KBM-7 (cell line): ENCODE data around the gene SIRPA.
A peak's percentile ranks its signal among the peaks of the same experiment; 100 is the strongest.

ENCODE experiments used
- DNase-seq: peaks from one replicate; pipeline ENCODE4 v3.0.0-alpha.2; 2015
- in situ Hi-C: fragments of 300-500 bp; cut with MboI; formaldehyde crosslinking; loops from 2 replicates; pipeline ENCODE4 v1.14.3; 2020; ENCODE audit warnings: low sequenced_read_pairs, low pct_unique_long_range_greater_than_20kb, mixed read lengths

The SIRPA gene

DNA sequence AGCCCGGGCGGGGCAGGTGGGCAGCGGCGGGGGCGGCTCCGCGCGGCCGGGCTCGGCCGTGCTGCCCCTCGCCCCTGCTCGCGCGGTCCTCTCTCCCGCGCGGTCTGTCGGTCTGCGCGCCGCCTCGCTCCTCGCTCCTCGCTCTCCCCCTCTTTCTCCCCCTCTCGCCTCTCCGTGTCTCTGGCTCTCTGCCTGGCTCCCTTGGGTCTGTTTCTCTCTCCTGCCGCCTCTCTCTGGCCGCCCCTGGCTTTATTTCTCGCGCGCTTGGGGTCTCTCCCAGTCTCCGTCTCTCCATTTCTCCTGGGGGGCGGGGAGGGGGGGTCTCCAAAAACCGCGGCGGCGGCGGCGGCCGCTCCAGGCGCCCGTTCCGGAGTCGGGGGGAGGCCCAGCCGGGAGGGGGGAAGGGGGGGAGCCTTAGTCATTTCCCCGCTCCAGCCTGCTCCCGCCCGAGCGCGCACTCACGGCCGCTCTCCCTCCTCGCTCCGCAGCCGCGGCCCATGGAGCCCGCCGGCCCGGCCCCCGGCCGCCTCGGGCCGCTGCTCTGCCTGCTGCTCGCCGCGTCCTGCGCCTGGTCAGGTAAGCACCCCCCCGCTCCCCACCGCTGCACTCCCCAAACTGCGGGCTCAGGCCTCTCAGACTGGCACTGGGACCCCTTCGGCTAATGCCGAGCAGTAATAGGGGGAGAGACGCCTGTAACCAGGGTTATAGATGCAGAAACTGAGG, at the start of gene SIRPA:
SIRPA (plus strand) TSS at position 457 of the 723 bp plus-strand sequence; CDS start at position 498, 41 bp downstream.
- in situ Hi-C loops: no loop called here
- DNase-seq: peak; percentile 60

DNA sequence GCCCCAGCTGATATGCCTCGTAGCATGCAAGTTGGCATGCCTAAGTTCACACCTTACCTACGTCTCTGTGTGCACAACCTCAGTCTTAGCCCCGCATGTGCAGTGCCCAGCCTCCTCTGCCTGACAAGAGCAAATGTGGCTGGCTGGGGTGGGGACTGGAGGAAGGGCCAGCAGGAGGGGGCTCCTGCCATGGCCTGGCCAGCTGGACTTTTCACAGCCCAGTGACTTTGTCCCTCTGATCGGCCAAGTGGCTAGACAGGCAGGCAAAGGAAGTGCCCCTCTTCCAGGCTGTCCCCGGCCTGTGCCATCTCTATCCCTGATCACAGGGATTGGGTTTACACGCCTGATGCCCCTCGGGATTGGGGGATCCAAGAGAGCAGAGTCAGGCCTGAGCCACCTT, 49.5 kb upstream of the SIRPA start:
- DNase-seq: no peak
- in situ Hi-C loops: no loop called here

DNA sequence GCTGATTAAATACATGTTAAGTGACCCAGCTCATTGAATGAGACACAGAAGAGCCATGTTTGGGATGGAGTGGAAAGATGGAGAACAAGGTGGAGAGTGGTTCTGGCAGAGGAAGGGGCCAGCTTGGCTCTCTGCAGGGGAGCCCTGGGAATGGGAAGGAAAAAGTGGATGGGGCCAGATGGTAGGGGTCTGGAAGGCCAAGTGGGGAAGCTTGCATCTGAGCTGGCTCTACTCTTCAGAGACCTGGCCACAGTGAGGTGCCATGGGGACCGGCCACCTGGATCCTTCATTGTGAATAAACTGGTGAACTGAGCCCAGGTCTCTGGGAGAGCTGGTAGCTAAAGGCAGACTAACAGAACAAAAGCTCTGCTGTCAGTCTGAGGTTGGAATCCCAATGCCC, 48.9 kb upstream of the SIRPA start:
- no peak for DNase-seq
- in situ Hi-C loops: no loop called here

DNA sequence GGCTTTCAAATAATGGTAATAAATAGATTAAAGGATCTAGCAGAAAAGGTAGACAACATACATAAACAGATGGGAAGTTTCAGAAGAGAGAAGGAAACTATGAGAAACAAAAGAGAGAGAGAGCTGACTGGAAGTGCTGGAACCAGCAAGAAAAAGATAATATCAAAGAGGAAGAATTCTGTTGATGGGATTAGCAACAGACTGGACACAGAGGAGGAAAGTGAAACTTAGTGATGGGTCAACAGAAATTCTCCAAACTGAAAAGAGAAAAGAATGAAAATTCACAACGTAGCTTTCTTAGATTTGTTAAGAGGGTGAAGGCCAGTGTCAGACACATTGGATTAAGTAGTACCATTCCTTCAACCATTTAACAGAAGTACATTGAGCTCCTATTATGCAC, 48.3 kb upstream of the SIRPA start:
- DNase-seq: no peak
- in situ Hi-C loops: no loop called here

DNA sequence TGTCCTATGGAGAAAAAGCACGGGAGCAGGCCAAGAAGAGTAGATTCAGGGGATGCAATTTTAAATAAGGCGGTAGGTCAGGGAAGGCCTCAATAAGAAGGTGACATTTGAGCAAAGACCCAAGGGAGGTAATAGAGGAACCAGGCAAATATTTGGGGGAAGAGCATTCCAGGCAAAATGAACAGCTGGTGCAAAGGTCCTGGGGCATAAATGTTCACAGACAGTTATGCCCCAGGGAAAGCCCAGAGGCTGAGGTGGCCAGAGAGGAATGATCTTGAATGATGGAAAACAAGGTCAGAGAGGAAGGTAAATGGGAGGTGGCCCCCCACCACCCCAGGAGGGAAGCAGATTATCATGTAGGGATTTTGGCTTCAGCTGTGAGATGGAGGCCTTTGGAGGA, 47.4 kb upstream of the SIRPA start:
- no peak for DNase-seq
- in situ Hi-C loops: no loop called here

DNA sequence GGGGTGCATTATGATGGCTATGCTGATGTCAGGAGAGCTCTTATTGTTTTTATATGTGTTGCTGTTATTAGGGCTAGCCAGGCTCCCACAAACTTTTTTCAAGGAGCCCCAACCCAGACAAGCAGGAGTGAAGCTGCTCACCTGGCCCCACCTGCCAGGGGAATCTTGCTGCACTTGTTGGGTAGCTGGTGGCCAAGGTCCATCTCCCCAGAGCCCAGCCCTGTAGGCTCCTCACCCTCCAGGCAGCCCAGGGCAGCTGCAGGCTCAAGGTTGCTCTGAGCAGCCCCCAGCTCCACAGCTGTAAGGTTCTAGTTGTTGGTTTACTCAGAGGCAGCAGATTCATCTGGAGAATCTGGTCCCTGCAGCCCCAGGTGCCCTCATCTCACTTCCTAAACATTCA, 46.8 kb upstream of the SIRPA start:
- in situ Hi-C loops: no loop called here
- DNase-seq: no peak

DNA sequence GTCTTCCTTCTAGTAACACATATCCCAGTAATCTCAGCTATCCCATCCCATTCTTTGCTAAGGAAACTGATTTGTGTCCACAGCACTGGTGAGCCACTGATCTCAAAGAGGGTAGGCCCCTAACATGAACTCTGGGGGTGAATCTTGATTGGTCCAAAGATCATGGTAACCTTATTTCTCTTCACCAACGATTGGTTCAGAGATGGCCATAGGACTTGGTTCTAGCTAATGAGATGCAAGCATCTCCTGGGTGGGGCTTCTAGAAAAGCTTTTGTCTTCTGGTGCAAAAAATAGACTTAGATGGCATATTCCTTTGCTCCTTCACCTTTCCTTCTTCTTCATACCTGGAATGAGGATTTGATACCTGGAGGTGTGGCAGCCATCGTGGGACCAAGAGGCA, 43.8 kb upstream of the SIRPA start:
- in situ Hi-C loops: no loop called here
- DNase-seq: no peak

DNA sequence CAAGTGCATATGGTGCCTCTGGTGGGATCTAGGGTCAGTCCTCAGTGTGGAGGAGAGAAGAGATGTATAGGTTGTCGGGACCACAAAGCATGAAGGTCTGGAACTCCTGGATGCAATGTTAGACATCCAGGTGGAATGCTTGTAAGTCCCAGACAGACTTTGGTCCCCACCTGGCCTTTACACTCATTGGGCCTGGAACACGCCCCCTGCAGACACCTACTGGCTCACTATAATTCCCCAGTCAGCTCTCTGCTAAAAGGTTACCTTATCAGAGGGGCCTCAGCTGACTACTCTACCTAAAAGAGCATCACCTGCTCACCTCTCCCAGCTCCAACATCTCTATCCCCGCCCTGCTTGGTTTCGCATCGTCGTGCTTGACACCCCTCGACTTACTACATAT, 41.7 kb upstream of the SIRPA start:
- no peak for DNase-seq
- in situ Hi-C loops: no loop called here

DNA sequence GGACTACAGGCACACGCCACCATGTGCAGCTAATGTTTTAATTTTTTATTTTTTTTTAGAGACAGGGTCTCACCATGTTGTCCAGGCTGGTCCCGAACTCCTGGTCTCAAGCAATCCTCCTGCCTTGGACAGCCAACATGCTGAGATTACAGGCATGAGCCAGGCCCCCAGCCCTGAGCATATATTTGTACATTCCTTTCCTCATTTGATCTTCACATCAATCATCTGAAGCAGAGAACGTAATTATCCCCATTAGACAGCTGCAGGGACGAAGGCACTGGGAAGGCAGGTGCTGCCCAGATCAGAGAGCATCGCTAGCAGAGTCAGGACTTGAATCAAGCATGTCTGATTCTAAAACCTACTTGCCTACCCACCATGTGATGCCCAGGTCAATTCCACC, 41.0 kb upstream of the SIRPA start:
- no peak for DNase-seq
- in situ Hi-C loops: no loop called here

DNA sequence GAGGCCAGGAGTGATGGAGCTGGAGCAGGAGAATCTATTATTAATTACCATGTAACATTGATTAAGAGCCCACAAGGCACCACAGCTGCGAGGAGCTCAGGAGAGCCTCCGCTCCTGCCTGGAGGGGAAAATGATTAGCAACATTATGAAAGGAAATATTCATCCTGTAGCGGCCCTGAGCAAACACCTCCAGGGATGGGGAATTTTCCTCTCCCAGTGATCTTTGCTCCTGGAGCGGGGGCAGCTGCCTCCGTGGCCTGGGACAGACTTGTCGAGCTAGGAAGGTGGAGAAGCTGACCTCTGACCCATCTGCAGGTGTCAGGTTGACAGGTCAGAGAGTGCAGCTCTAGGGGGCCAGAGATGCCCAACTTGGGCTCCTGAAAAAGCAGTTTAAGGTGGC, 40.1 kb upstream of the SIRPA start:
- no peak for DNase-seq
- in situ Hi-C loops: no loop called here

DNA sequence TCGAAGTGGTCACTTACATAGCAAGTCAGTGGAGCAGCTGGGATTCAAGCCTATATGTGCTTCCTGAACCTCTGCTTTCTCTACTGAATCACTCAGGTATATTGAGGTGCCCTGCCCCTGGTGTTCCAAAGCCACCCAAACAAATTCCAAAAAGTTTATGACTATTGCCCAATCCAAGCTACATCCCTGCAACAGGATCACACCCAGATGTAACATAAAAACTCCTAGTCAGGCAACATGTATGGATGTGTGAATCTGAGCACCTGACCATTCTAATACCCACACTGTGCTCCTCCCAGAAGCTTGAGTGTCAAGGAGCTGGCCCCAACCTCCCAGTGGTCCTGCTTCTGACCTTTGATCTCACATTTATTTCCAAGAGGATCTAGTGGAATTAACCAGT, 39.5 kb upstream of the SIRPA start:
- DNase-seq: no peak
- in situ Hi-C loops: no loop called here

DNA sequence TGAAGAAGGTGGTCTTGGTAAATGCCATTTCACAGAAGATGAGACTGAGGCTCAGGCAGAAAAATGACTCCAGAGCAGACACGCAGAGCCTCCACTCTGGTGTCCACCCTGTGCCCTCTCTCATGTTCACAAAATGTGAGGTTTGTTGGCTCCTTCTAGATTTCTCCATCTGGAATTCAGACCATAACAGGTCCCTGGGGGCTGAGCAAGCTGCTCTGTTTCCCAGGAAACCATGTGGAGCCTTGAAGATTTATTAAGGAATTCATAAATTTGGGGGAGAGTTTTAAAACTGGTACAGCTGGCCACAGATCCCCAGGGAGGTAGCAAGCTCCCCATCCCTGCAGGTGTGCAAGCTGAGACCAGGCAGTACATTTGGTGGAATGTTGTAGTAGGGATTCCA, 38.8 kb upstream of the SIRPA start:
- no peak for DNase-seq
- in situ Hi-C loops: no loop called here

DNA sequence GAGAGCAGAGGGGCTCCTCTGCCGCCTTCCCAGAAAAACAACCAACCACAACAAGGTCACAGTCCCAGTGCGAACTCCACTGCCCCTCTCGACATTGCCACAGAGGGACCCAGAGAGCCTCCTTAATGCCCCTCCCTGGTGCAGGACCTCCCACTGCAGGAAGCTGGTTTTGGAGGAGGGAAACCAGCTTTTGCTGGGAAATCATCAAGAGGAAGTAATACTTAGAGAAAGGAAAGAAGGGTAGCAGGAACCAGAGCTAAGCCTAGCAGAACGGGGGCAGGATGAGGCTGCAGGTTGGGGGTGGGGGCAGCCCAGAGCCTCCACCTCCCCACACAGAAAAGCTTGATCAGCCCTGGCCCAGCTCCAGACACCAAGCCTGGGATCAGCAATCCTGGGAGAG, 37.7 kb upstream of the SIRPA start:
- in situ Hi-C loops: no loop called here
- DNase-seq: peak; percentile 54

DNA sequence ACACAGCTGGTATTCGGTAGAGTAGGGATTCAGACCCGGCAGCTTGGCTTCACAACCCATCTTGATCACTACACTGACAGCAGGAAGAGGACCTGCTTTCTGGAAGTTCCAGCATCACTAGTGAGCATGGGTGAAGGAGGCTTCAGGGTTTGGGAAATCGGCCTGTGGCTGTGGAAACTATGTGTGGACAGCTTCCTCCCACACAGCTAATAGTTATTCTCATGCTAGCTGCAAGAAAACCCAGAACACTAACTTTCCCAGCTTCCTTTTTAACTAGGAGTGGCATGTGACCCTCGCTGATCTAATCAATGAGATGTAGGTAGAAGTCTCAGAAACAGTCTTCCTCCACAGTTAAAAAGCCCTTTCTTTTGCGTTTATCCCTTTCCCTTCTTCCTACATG, 36.3 kb upstream of the SIRPA start:
- in situ Hi-C loops: no loop called here
- DNase-seq: no peak

DNA sequence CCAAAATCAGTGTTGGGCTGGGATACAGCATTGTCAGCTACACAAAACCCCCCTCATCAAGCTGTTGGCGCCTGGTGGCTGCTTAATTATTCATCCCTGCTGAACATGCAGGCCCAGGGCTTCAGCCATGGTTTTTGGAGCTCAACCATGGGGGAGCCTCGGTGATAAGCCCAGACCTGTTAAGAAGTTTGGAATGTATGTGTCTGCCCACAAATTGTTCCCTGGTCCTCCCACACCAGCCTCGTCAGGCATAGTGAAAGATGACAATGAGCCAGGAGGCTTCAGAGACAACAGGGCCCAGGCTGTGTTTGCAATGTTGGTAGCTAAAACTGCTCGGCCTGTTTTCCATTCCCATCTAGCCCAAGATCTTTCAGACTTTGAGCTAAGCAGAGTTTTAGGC, 34.8 kb upstream of the SIRPA start:
- no peak for DNase-seq
- in situ Hi-C loops: no loop called here

DNA sequence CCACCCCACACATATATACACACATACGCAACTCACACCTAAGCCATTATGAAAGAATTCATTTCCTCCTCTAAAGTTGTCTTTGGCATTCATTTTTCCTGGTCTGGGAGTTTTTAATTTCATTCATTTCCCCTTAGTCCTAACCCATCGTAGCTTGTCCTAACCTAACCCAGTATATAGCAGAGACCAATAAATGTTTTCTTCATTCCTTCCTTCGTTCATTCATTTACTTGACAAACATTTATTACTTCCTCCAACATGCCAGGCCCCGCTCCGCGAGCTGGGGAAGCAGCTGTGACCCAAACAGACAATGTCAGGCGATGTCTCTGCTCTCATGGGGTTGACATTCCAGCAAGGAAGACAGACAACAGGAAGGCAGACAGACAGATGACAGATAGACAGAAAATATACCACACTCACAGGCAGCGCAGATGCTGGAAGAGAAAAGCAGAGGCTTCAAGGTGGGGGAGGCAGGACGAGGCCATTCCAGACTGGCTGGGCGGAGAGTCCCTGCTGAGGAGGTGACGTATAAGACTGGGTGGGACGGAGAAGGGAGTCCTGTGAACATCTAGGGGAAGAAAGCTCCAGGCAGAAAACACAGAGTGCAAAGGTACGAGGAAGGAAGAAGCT, 33.7 kb upstream of the SIRPA start:
- in situ Hi-C loops: no loop called here
- DNase-seq: peak; percentile 44

DNA sequence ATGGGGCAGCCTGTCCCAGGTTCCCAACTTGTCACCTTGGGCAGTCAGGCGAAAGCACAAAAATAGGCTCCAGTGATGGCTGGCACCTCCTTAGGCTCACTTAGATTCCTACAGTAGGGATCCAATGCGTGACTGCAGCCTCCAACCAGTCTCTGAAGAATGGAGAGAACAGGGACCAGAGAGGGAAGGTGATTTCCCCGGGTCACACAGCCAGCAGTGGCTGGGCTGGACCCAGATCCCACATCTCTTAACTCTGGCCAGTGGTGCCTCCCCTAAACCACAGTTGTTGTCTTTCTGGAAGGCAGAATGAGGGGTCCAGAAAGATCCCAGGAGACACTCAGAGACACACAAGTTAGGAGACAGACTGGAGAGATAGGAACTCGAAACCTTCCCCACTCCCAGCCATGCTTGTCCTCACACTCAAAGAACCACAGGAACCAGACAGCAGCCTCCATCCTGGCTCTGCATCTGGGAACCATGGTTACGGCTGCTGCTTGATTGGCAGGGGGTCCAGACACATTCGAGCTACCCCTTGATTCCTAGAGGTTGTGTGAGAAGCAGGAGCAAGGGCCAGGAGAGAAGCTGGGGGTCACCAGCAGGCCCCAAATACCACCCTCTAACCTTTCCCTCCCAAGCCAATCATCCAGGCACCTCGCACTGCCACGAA, 33.1 kb upstream of the SIRPA start:
- in situ Hi-C loops: no loop called here
- DNase-seq: no peak

DNA sequence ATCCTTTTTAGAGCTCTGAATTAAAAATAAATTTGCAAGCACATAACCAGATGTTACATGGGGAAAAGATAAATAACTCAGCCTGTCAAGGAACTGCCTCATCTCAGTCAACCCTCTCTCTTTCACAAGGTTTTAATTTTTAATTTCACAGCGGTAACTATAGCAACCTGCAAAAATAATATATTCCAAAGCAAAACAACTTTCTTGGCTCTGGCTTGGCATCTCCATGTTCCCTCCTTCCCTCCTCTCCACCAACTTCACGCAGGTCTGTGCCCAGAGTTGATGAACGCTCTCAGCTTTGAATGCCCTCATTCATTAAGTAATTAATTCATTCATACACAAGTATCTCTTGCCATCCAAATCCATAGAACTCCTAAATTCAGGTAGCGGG, 32.5 kb upstream of the SIRPA start:
- DNase-seq: no peak
- in situ Hi-C loops: no loop called here

DNA sequence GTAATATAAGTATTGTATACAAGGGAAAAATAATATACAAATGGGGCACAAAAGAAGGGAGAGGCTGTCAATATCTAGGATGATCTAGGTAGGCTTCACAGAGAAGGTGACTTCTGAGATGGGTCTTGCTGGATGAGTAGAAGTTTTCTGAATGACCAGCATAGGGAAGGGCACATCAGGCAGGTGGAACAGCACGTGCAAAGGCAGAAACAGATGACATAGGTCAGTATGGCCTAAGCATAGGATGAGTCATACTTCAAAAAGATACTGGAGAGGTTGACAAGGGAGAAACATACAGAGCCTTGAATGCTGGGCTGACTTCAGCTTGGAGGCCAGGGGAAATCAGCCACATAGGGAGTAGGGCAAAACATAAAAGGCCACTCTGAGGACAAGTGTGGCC, 31.9 kb upstream of the SIRPA start:
- no peak for DNase-seq
- in situ Hi-C loops: no loop called here

DNA sequence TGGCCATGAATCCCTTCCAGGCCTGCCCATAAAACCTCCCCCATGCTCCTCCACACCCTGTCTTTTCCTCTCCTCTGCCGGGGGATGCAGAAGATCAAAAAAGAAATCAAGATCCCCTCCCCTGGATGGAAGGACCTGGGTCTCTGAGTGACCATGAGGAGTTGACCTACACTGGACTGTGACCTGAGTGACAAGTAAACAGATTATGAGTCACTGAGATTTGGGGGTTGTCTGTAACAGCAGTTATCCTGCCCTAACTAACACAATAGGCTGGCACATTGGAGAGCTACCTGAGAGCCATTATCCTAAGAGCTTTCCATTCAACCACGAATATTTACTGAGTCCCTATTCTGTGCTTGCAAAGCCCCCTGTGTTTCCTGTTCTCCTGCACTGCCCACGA, 28.4 kb upstream of the SIRPA start:
- DNase-seq: no peak
- in situ Hi-C loops: no loop called here
